ENCODE results near the gene PSMG1.

DNA sequence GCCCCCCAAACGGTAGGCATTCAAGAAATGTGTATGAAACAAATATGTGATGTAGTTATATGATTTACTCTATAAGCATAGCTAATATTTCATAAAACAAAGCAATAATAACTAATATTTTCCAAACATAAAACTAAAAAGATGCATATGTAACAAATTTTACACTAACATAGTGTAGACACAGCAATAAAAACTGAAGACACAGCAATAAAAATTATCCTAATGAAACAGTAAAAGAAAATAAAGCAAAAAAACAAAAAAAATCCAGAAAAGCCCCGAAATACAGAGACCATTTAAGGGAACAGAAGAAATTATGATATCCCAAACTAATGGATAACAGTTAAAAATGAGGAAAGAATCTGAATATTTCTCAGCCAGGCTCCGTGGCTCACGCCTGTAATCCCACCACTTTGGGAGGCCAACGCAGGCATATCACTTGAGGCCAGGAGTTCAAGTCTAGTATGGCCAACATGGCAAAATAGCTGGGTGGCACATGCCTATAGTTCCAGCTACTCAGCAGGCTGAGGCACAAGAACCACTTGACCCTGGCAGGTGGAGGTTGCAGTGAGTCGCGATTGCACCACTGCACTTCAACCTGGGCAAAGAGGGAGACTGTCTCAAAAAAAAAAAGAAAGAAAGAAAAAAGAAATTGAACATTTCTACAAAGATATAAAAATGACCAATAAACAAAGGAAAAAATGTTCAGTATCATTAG lies 38.2 kb upstream of the PSMG1 start:
- TF ChIP-seq POLR2AphosphoS5 (IDR thresholded peaks at IDR 0.05; ENCODE audit: low read depth, low read length) (no peak), POLR2A (IDR thresholded peaks at IDR 0.05; ENCODE audit: control extremely low read depth in 1 of 2, low read depth in 2 of 2, low read length in 2 of 2) (no peak), GTF2F1 (IDR thresholded peaks at IDR 0.05; ENCODE audit: borderline replicate concordance, low read depth, low read length) (no peak), CTCF (IDR thresholded peaks at IDR 0.05; ENCODE audit: control extremely low read depth in 1 of 3, insufficient read depth in 1 of 3, low read depth in 1 of 3, low read length in 3 of 3) (no peak)

All from H1 (cell line).